HG03565 (cell line): ENCODE results near the gene F10.

Source experiments
- ATAC-seq: cut with Tn5 transposase; IDR thresholded peaks from one replicate; pipeline ENCODE4 v1.9.1; 2021; ENCODE audit warnings: mild to moderate bottlenecking, moderate library complexity; ENCODE audit not compliant: unreplicated experiment

The F10 gene

GRCh38 chr13:113115363-113116205, 7.0 kb upstream of the F10 start:
- ATAC-seq = no peak

- ATAC-seq = no peak
Observed at GRCh38 chr13:113116206-113116800, 6.3 kb upstream of the F10 start.

- no peak for ATAC-seq
Observed at GRCh38 chr13:113116871-113117271, 5.7 kb upstream of the F10 start.

- ATAC-seq = no peak
Observed at GRCh38 chr13:113117335-113117872, 5.2 kb upstream of the F10 start.

GRCh38 chr13:113117911-113118260, 4.7 kb upstream of the F10 start:
- no peak for ATAC-seq

GRCh38 chr13:113118261-113119021, 4.2 kb upstream of the F10 start:
- no peak for ATAC-seq

- no peak for ATAC-seq
Observed at GRCh38 chr13:113119166-113119821, 3.3 kb upstream of the F10 start.

GRCh38 chr13:113119822-113120189, 2.8 kb upstream of the F10 start:
- no peak for ATAC-seq

GRCh38 chr13:113120300-113121182, 2.1 kb upstream of the F10 start:
- ATAC-seq = no peak

- ATAC-seq = no peak
Observed at GRCh38 chr13:113121183-113121927, 1.2 kb upstream of the F10 start.

- ATAC-seq = no peak
Observed at GRCh38 chr13:113121928-113122471, 599 bp upstream of the F10 start.

- ATAC-seq = no peak
Observed at GRCh38 chr13:113123226-113124201, 915 bp downstream of the F10 start.

GRCh38 chr13:113124211-113124970, 1.8 kb downstream of the F10 start:
- ATAC-seq = no peak

GRCh38 chr13:113125506-113126264, 3.1 kb downstream of the F10 start:
- ATAC-seq = no peak

GRCh38 chr13:113126265-113127150, 3.9 kb downstream of the F10 start:
- no peak for ATAC-seq

GRCh38 chr13:113129480-113129879, 6.9 kb downstream of the F10 start:
- no peak for ATAC-seq
